ENCODE data around the gene MOCS2. TPM values are rescaled to one million over a fixed set of nuclear protein-coding genes. Genes with fewer than 3 reads are reported as not detected.

Gene MOCS2
- total RNA-seq, 1 donor from 2014 or later: 22.5 TPM

- H3K27me3 Mint-ChIP-seq: no peaks in the 10 kb centered on the region
- H3K4me3 Mint-ChIP-seq: no peak overlapping the region
- H3K9me3 Mint-ChIP-seq: no peaks in the 10 kb centered on the region
- no peak overlapping the region for H3K27ac Mint-ChIP-seq
- H3K36me3 Mint-ChIP-seq: no peaks in the 10 kb centered on the region
- H3K4me1 Mint-ChIP-seq (ENCODE audit: unreplicated experiment): no peaks in the 10 kb centered on the region
- no peak for DNase-seq (ENCODE audit: extremely low spot score, unreplicated experiment)
- TF ChIP-seq, protein P1, sequence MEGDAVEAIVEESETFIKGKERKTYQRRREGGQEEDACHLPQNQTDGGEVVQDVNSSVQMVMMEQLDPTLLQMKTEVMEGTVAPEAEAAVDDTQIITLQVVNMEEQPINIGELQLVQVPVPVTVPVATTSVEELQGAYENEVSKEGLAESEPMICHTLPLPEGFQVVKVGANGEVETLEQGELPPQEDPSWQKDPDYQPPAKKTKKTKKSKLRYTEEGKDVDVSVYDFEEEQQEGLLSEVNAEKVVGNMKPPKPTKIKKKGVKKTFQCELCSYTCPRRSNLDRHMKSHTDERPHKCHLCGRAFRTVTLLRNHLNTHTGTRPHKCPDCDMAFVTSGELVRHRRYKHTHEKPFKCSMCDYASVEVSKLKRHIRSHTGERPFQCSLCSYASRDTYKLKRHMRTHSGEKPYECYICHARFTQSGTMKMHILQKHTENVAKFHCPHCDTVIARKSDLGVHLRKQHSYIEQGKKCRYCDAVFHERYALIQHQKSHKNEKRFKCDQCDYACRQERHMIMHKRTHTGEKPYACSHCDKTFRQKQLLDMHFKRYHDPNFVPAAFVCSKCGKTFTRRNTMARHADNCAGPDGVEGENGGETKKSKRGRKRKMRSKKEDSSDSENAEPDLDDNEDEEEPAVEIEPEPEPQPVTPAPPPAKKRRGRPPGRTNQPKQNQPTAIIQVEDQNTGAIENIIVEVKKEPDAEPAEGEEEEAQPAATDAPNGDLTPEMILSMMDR (conservative IDR thresholded peaks at IDR 0.05): no peak
Observed at GRCh38 chr5:53073348-53073747, 36.2 kb downstream of the MOCS2 start.

- no peak for DNase-seq (ENCODE audit: extremely low spot score, unreplicated experiment)
- TF ChIP-seq, protein P1 (conservative IDR thresholded peaks at IDR 0.05): no peak
- H3K4me1 Mint-ChIP-seq (ENCODE audit: unreplicated experiment): no peaks in the 10 kb centered on the region
- H3K27me3 Mint-ChIP-seq: no peaks in the 10 kb centered on the region
- H3K4me3 Mint-ChIP-seq: no peak overlapping the region
- no peaks in the 10 kb centered on the region for H3K36me3 Mint-ChIP-seq
- H3K9me3 Mint-ChIP-seq: no peaks in the 10 kb centered on the region
- H3K27ac Mint-ChIP-seq: no peak overlapping the region
Observed at GRCh38 chr5:53071738-53072137, 37.8 kb downstream of the MOCS2 start.

GRCh38 chr5:53071298-53071697, 38.3 kb downstream of the MOCS2 start:
- no peak for DNase-seq (ENCODE audit: extremely low spot score, unreplicated experiment)
- no peaks in the 10 kb centered on the region for H3K4me1 Mint-ChIP-seq (ENCODE audit: unreplicated experiment)
- H3K27me3 Mint-ChIP-seq: no peaks in the 10 kb centered on the region
- TF ChIP-seq, protein P1 (conservative IDR thresholded peaks at IDR 0.05): no peak
- H3K36me3 Mint-ChIP-seq: no peaks in the 10 kb centered on the region
- H3K4me3 Mint-ChIP-seq: no peak overlapping the region
- no peaks in the 10 kb centered on the region for H3K9me3 Mint-ChIP-seq
- no peak overlapping the region for H3K27ac Mint-ChIP-seq

DNA sequence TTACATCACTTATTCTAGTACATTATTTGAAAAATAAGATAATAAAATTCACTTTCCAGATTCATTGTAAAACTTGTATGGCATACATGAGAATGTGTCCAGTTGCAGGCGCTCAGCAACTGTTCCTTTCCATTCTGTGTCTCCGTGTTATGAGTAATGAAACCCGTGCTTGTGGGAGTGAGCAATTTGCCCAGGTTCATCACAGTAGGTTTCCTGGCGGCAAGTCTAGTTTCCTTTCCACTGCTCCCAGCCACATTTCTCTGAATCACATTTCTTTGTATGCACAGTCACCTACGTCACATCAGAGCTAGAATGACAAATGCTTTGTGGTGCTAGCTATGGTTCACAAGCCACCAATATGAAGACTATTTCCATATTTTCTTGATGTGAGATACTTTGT, 39.9 kb downstream of the MOCS2 start:
- Mint-ChIP-seq H3K36me3 (no peaks in the 10 kb centered on the region), H3K4me3 (no peak overlapping the region), H3K27me3 (no peaks in the 10 kb centered on the region), H3K4me1 (ENCODE audit: unreplicated experiment) (no peaks in the 10 kb centered on the region), H3K27ac (no peak overlapping the region), H3K9me3 (no peaks in the 10 kb centered on the region)
- DNase-seq (ENCODE audit: extremely low spot score, unreplicated experiment): no peak
- TF ChIP-seq, protein P1 (conservative IDR thresholded peaks at IDR 0.05): no peak

GRCh38 chr5:53068291-53068836, 41.2 kb downstream of the MOCS2 start:
- no peaks in the 10 kb centered on the region for H3K9me3 Mint-ChIP-seq
- no peaks in the 10 kb centered on the region for H3K4me1 Mint-ChIP-seq (ENCODE audit: unreplicated experiment)
- H3K36me3 Mint-ChIP-seq: no peaks in the 10 kb centered on the region
- H3K4me3 Mint-ChIP-seq: no peak overlapping the region
- H3K27ac Mint-ChIP-seq: no peak overlapping the region
- no peak for DNase-seq (ENCODE audit: extremely low spot score, unreplicated experiment)
- H3K27me3 Mint-ChIP-seq: no peaks in the 10 kb centered on the region
- TF ChIP-seq, protein P1 (conservative IDR thresholded peaks at IDR 0.05): no peak

DNA sequence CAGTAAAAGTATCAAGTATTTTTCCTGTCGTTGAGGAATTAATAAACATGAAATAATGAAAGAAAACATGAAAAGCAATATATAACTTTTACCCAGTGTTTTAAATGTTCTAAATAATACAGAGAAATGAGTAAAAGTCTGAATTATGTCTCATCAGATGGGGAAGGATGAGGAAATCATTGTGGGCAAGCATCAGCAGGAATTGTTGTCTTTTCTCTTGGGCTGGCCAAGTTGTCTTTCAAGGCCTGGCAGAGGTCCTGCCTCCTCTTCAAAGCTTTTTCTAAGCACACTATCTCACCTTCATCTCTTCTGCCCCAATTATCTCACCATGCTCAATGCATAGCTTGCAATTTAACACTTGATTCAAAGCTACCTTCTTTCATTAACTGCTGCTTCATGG, 41.9 kb downstream of the MOCS2 start:
- H3K4me1 Mint-ChIP-seq (ENCODE audit: unreplicated experiment): no peaks in the 10 kb centered on the region
- H3K27ac Mint-ChIP-seq: no peak overlapping the region
- DNase-seq (ENCODE audit: extremely low spot score, unreplicated experiment): no peak
- H3K4me3 Mint-ChIP-seq: no peak overlapping the region
- peaks cover under 1% of the 10 kb centered on the region for H3K36me3 Mint-ChIP-seq
- H3K9me3 Mint-ChIP-seq: no peaks in the 10 kb centered on the region
- H3K27me3 Mint-ChIP-seq: no peaks in the 10 kb centered on the region
- TF ChIP-seq, protein P1 (conservative IDR thresholded peaks at IDR 0.05): no peak
